H7 (cell line): ENCODE data around the gene SPC25. TPM values are rescaled to one million over a fixed set of nuclear protein-coding genes. Genes with fewer than 3 reads are reported as not detected.
"Not testable (repeated sequence)": the region's sequence is repeated elsewhere in the genome, so short reads cannot be mapped to it uniquely, and the experiment has no call there.

Source experiments
- DNase-seq: peaks from one replicate; pipeline ENCODE4 v3.0.0; 2012
- H3K27me3 ChIP-seq: 2 replicates; pipeline ENCODE4 v1.6.0; 2011; ENCODE audit warnings: mild to moderate bottlenecking, low read length; ENCODE audit not compliant: control insufficient read depth, insufficient read depth
- H3K36me3 ChIP-seq: replicated peaks from 2 replicates; pipeline ENCODE4 v1.5.1; 2011; ENCODE audit warnings: low read length; ENCODE audit not compliant: control insufficient read depth, insufficient read depth
- H3K4me3 ChIP-seq: 2 replicates; pipeline ENCODE4 v1.5.1; 2011; ENCODE audit warnings: low read depth, mild to moderate bottlenecking, control low read depth, low read length, moderate library complexity; ENCODE audit not compliant: insufficient read depth
- total RNA-seq: library from RNA; depleted of rRNA; stranded (reverse); fragments of >200 nt; shearing (Covaris generic); gene quantifications from 2 replicates; pipeline ENCODE4 v1.2.3, GENCODE V29; 2014; rRNA removed

Gene SPC25
- total RNA-seq, result 11.9 and 13.9 TPM in 2 replicates

DNA sequence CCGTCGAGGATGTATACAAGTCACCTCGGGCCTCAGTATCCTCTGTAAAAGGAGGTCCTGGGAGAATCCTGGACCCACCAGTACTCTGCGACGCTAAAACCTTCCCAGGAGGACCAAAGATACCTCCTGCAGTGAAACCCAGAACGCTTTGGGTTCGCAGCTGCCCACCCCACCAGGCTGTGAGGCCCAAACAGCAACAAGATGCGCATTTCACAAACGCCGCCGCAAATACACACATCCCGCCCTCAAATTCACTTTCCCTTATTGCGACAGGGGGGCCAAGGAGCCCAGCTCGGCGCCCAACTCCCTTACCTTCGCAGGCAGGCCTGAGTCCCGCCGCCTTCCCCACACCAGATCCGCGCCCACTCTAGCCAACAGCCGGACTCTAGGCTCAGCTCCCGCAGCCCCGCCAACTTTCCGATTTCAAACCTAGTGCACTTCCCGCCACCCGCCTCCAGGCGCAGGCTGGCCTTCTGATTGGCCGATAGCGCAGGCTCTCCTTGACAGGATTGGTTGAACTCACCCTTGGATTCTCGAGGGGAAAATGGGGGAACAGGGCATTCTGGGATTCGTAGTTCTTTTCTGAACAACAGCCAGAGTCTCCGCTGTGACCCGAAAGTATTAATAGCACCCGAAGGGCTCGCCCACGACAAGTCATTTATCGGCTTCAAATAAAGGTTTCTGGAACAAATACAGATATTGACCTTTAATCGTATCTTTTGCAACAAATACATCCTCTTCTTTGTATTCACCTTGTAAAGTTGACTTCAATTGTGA, at the start of gene SPC25:
TSS of gene SPC25 (minus strand) at position 425 of the 777 bp plus-strand sequence. CDS start 911 bp downstream, outside the sequence.
- H3K4me3 ChIP-seq, result peak within 1 kb of the TSS; percentile 78
- DNase-seq, result peak; percentile 89
- no peaks in the 10 kb centered on the region; the same call in 1 of the 2 replicates for H3K36me3 ChIP-seq
- H3K27me3 ChIP-seq, result no peaks in the 10 kb centered on the region; the same call in 1 of the 2 replicates

DNA sequence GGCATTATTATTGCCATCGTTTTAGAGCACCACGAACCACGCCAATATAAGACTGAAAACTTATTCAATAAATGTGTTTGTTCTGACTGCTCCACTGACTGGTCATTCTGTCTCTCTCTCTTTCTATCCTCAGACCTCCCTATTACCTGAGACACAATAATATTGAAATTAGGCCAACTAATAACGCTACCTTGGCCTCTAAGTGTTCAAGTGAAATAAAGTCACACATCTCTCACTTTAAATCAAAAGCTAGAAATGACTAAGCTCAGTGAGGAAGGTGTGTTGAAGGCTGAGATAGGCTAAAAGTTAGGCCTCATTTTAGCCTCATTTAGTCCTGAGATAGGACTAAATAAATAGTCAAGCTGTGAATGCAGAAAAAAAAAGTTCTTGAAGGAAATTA, 49.7 kb upstream of the SPC25 start:
- Histone ChIP-seq H3K4me3 (no peak overlapping the region), H3K36me3 (no peaks in the 10 kb centered on the region), H3K27me3 (no peaks in the 10 kb centered on the region)
- no peak for DNase-seq

DNA sequence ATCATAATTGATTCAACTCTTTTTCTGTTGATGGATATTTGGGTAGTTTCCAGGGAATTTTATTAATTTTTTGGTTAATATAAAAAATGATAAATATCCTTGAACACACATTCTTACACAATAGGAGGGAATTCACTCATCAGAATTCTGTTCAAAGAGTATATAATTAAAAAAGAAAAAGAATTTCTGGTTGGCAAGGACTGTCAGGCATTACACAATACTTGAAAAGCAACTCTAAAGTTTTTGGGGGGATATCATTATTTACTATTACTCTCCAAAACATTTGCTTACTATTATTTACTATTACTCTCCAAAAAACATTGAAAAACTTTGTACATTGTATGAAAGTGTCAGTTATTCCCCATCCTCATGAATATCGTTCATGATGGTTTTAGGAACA, 48.8 kb upstream of the SPC25 start:
- DNase-seq, result no peak
- Histone ChIP-seq H3K36me3 (no peaks in the 10 kb centered on the region), H3K27me3 (no peaks in the 10 kb centered on the region), H3K4me3 (no peak overlapping the region)

DNA sequence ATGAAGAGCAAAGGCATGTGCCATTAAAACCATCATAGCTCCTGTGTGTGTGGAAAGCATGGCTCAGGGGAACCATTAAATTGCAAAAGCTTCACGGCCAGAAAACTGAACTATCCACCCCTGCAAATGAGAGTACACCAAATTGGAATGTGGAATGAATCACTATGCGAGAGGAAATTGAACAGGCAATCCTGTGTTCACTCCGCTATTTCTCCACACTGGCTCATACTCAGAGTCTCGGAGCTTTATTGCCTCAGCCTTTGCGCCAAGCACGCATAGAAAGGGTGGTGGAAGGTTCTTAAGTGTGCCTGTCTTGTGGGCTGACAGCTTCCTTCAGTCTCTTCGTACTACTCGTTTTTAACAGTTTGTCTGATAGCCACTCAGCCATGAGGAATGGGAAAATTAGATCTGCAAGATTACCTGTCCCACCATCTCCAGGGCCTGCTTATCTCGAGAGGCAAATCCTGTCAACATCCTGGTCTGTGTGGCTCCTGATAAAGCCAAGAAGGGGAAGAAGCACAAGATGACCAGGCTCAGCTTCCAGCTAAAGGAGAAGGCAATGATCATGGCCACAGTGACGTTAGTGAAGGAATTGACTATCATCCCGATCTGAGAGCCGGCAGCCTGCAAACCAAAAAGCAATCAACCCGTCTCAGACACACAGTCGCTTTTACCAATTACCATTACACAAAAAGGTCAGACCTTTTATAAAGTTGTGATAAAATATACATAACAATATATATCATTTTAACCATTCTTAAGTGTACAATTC, 45.8 kb upstream of the SPC25 start:
- Histone ChIP-seq H3K27me3 (no peaks in the 10 kb centered on the region), H3K36me3 (no peaks in the 10 kb centered on the region), H3K4me3 (no peak overlapping the region)
- no peak for DNase-seq

- no peak overlapping the region for H3K4me3 ChIP-seq
- no peaks in the 10 kb centered on the region for H3K27me3 ChIP-seq
- DNase-seq, result no peak
- no peaks in the 10 kb centered on the region for H3K36me3 ChIP-seq
Observed at GRCh38 chr2:168934826-168935225, 44.6 kb upstream of the SPC25 start.

DNA sequence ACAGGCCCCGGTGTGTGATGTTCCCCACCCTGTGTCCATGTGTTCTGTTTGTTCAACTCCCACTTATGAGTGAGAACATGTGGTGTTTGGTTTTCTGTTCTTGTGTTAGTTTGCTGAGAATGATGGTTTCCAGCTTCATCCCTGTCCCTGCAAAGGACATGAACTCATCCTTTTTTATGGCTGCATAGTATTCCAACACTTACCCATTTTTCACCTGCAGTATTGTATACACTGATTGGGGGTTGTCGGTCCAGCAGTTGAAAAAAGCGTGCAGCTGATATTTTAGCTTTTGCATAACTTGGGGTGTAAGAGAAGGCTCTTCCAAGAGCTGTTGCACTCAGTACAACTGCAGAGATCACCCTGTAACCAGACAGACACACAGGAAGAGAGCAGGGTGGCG, 41.9 kb upstream of the SPC25 start:
- DNase-seq, H3K27me3 ChIP-seq, H3K4me3 ChIP-seq, H3K36me3 ChIP-seq: not testable (repeated sequence)

- Histone ChIP-seq H3K27me3 (no peaks in the 10 kb centered on the region), H3K36me3 (no peaks in the 10 kb centered on the region), H3K4me3 (no peak overlapping the region)
- DNase-seq, result no peak
Observed at GRCh38 chr2:168930242-168930641, 40.0 kb upstream of the SPC25 start.

GRCh38 chr2:168929031-168929430, 38.8 kb upstream of the SPC25 start:
- DNase-seq, result no peak
- Histone ChIP-seq H3K36me3 (no peaks in the 10 kb centered on the region), H3K27me3 (no peaks in the 10 kb centered on the region), H3K4me3 (no peak overlapping the region)

DNA sequence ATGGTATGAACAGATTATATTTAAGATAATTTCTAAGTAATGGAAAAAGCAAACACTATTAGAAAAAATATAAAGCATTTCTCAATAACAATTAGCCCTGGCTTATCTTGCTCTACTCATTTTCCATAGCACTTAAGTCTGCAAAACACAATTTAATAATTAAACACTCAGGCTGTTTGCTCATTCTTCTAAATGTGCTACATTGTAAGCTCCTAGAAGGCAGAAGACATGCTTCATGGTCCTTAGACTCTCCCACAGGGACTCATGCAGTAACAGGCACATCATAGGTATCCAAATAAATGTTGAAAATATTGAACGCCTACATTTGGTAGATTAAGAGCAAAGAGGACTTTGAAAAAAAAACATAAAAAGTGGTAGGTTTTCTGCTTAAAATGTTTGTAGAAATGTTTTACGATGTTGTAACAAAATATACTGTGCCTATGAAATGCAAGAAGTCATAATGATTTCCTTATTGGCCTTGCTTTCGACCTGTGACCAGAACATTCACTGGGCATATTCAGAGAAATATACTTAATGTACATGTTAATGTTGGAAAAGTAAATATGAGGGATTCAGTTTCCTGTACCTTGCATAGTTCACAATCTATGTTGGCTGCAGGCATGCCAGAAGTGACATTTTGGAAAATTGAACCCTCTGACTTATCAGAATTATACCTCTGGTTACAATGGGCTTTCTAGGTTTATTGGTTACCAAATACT, 38.0 kb upstream of the SPC25 start:
- Histone ChIP-seq H3K27me3 (no peaks in the 10 kb centered on the region), H3K4me3 (no peak overlapping the region), H3K36me3 (no peaks in the 10 kb centered on the region)
- DNase-seq, result no peak

DNA sequence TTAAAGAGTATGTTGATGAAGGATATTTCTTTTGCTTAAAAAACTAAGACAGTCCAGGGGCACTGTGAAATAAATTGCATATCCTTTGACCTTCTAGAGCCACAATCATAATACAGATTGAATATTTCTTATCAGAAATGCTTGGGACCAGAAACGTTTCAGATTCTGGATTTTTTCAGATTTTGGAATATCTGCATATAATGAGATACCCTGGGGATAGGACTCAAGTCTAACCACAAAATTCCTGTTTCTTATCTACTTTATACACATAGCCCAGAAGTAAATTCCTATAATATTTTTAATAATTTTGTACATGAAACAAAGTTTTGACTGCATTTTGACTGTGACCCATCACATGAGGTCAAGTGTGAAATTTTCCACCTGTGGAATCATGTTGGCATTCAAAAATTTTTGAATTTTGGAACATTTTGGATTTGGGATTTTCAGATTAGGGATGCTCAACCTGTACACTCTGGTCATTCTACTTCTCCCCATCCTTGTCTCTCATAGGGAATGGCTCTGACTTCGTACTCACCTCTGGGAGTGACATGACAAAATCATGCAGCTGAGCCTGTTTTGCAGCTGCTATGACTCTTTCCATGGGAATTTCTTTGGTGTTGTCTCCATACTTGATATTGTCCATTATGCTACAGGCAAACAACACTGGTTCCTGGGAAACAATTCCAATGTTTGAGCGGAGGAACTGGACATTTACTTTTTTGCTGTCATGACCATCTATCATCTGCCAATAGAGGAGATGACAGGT, 36.6 kb upstream of the SPC25 start:
- no peaks in the 10 kb centered on the region for H3K36me3 ChIP-seq
- H3K4me3 ChIP-seq, result no peak overlapping the region
- no peak for DNase-seq
- no peaks in the 10 kb centered on the region for H3K27me3 ChIP-seq

DNA sequence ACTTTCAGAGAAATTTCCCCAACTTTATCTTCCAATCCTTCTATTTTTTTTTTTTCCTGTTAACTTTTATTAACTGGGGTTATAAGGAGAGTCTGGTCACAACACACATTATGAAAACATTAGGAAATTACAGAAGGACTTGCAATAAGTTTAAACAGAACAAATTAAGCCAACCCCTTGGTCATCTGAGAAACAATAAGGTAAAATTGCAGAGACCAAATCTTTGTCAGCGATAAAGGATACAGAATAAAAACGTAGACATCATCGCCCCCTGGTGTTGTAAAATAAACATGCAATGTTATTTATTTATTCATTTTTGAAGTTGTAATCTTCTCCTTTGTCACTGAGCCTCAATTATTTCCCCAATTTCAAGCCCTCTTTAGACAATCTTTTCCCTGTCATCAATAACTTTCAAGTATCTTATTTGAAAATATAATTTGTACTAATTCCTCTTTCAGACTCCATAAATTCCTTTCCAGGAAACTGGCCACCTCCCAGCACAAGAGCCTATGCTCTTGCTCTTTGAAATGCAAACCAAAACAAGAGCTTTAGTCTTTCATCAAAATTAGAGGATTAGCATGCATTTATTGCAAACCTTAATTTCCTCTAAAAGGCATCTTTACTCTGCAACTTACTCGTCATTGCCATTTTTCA, 30.4 kb upstream of the SPC25 start:
- Histone ChIP-seq H3K36me3 (no peaks in the 10 kb centered on the region), H3K27me3 (no peaks in the 10 kb centered on the region), H3K4me3 (no peak overlapping the region)
- DNase-seq, result peak; percentile 24

GRCh38 chr2:168916331-168916675, 26.1 kb upstream of the SPC25 start:
- DNase-seq, result no peak
- no peak overlapping the region for H3K4me3 ChIP-seq
- peaks cover 2% of the 10 kb centered on the region; the same call in 1 of the 2 replicates for H3K27me3 ChIP-seq
- H3K36me3 ChIP-seq, result no peaks in the 10 kb centered on the region

DNA sequence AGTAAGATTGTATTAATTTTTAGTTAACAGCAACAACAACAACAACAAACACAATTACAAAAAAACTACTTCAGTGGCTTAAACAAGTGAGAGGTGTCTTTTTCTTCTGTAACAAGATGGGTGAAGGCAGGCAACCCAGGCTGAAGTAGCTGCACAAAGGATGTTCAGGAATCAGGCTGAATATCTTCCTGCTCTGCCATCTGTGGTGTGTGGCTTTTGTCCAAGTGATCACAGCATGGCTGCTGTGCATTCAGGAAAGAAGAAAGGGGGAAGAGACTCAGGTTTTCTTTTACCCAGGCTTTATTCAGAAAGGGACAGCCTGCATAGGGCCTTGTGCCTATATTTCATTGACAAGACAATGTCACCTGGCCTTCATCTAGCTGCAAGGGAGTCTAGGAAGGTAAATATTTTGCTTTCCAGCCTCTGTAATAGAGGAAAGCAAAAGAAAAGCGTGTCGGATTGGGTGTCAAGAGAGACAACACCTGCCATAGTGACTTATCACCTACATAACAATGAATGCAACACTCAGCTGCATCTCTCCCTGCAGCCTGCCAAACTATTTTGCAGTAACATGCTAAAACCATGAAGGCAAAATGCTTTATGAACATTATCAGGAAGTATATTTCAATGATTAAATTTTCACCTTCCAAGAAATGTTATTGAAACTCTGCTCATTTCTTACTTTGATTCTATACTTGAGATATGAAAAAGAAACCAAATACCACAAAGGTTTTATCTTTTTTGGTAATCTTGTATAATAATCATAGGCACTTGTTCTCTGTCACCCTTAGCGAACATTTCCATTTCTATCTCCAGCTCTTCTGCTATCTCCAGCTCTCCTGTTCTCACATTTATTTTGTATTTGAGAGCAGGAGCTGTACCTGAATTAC, 25.5 kb upstream of the SPC25 start:
- Histone ChIP-seq H3K4me3 (no peak overlapping the region), H3K36me3 (no peaks in the 10 kb centered on the region), H3K27me3 (peaks cover 2% of the 10 kb centered on the region; the same call in 1 of the 2 replicates)
- DNase-seq, result no peak
